Activated CD4-positive, alpha-beta T cell treated with anti-CD3 and anti-CD28 coated beads, Interleukin-2, amount 10 ng/mL, durations not matched to agents 7 days and 5 days (primary cell): Measurements from ENCODE around the gene TIMM8B. TPM values are rescaled to one million over a fixed set of nuclear protein-coding genes. Genes with fewer than 3 reads are reported as not detected.

Experiments used
- CTCF ChIA-PET: fragments of 350-600 bp; sonication (Branson Sonifier 250); formaldehyde crosslinking; loops from one replicate; lab custom pipeline; 2021; ENCODE audit warnings: antibody characterized with exemption; lab: Charles Lee
- POLR2A ChIA-PET: fragments of 350-600 bp; sonication (Branson Sonifier 250); formaldehyde crosslinking; loops from one replicate; lab custom pipeline; 2021; ENCODE audit warnings: antibody characterized with exemption; lab: Charles Lee
- DNase-seq: peaks from one replicate; pipeline ENCODE4 v3.0.0-alpha.2; 2020
- H3K27ac Mint-ChIP-seq: one replicate; pipeline ENCODE4 v1.8.0; 2021; ENCODE audit warnings: mild to moderate bottlenecking, moderate library complexity, mixed read lengths
- H3K27me3 Mint-ChIP-seq: one replicate; pipeline ENCODE4 v1.8.0; 2021; ENCODE audit warnings: mixed read lengths
- H3K36me3 Mint-ChIP-seq: one replicate; pipeline ENCODE4 v1.8.0; 2021; ENCODE audit warnings: low read depth, mixed read lengths
- H3K4me1 Mint-ChIP-seq: one replicate; pipeline ENCODE4 v1.8.0; 2021; ENCODE audit warnings: mixed read lengths
- H3K4me3 Mint-ChIP-seq: one replicate; pipeline ENCODE4 v1.8.0; 2021; ENCODE audit warnings: mild to moderate bottlenecking, moderate library complexity, mixed read lengths
- H3K9me3 Mint-ChIP-seq: one replicate; pipeline ENCODE4 v1.8.0; 2021; ENCODE audit warnings: mixed read lengths
- total RNA-seq, 2 experiments: library from RNA; stranded (reverse); gene quantifications; one replicate each; pipeline ENCODE4 v1.2.3, GENCODE V29; 2021

TIMM8B gene, protein sequence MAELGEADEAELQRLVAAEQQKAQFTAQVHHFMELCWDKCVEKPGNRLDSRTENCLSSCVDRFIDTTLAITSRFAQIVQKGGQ
- total RNA-seq: 10 to 100 TPM; 46.4 to 51.4 TPM

DNA sequence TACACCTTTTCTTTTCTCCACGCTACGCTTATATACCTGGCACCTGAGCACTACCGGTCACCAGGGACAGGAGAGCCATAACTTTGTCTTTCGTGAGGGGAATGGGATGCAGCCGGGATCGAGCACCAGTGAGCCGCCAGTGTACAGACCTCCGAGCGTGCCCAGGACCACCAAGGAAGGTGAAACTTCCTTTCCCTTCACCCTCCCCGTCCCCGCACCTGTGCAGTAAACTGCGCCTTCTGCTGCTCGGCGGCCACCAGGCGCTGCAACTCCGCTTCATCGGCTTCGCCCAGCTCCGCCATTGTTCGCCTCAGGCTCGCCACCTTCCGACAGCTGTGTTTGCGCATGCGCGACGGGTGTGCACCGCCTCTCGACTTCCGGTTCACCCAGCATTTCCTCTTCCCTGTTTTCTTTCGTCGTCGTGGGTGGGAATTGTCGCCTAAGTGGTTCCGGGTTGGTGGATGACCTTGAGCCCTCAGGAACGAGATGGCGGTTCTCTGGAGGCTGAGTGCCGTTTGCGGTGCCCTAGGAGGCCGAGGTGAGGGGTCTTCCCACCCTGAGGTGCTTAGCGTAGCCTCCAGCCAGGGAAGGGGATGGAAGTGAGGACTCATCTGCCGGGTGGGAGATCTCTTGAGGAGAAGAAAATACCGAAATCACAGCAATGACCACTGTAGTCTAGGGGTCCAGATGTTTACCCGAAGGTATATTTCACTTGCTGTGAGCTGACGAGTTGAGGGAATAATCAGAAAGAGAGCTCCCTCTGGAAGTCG is at the start of gene TIMM8B, which contains the start of gene SDHD:
Gene TIMM8B (minus strand): TSS at position 335 of the 770 bp plus-strand sequence. CDS start 33 bp downstream, at position 302.
Gene SDHD (plus strand): TSS at position 452 of the 770 bp plus-strand sequence. CDS start 35 bp downstream, at position 487.
- Mint-ChIP-seq H3K36me3 (peaks cover 75% of the 10 kb centered on the region), H3K27me3 (no peaks in the 10 kb centered on the region), H3K4me3 (peak within 1 kb of the TSS; percentile 97), H3K9me3 (no peaks in the 10 kb centered on the region), H3K4me1 (peaks cover 65% of the 10 kb centered on the region), H3K27ac (peak within 1 kb of the TSS; percentile 94)
- ChIA-PET CTCF (interaction anchor here (0.6 to 1.7 kb wide), 9 partner anchors 9 to 251 kb away, joined by 3 to 7 read pairs (median 4); no protein-coding TSS in a partner anchor), POLR2A (interaction anchor here (0.6 kb wide), 1 partner anchor 11 kb away, joined by 3 read pairs; no protein-coding TSS in a partner anchor)
- DNase-seq: peak; percentile 98

DNA sequence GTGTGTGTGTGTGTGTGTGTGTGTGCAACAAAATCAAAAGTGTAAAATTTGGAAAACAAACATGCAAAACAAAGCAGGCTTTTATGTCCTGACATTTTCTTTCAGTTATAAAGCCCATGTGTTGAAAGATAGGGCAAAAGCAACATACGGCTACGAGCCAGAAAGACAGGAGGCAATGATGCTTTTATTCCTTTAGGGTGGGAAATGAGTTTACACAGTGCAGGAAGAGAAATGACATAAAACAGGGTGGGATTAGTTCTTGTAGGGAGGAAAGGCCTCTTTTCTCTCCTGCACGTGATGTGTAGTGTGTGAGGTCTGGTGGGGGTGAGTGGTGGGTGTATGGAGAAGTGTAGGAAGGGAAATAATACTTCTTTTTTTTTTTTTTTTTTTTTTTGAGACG is 47.9 kb upstream of the TIMM8B start:
- peaks cover 10% of the 10 kb centered on the region for H3K4me1 Mint-ChIP-seq
- no peaks in the 10 kb centered on the region for H3K9me3 Mint-ChIP-seq
- H3K27me3 Mint-ChIP-seq: no peaks in the 10 kb centered on the region
- no peak overlapping the region for H3K27ac Mint-ChIP-seq
- DNase-seq: no peak
- CTCF ChIA-PET: interaction anchor here (0.7 to 0.9 kb wide), 2 partner anchors 52 to 181 kb away, joined by 3 read pairs; no protein-coding TSS in a partner anchor
- H3K4me3 Mint-ChIP-seq: no peak overlapping the region
- H3K36me3 Mint-ChIP-seq: no peaks in the 10 kb centered on the region
- POLR2A ChIA-PET: no interaction called here

DNA sequence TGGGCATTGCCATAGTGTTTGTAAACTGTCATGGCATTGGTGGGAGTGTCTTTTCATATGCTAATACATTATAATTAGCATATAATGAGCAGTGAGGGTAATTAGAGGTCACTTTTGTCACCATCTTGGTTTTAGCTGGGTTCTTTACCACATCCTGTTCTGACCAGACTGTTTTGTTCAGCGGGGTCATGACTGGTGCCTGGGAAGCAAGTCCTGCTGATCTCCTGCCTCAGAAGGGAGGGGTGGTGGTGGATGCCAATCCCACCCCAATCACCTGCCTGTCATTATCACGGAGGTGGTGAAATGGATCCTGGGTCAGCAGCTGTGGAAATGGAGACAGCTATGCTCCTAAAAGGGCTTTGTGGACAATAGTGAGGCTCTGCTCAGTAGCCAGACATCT is 46.2 kb upstream of the TIMM8B start:
- DNase-seq: no peak
- H3K27me3 Mint-ChIP-seq: no peaks in the 10 kb centered on the region
- ChIA-PET CTCF (no interaction called here), POLR2A (no interaction called here)
- H3K9me3 Mint-ChIP-seq: no peaks in the 10 kb centered on the region
- H3K4me3 Mint-ChIP-seq: no peak overlapping the region
- H3K27ac Mint-ChIP-seq: no peak overlapping the region
- H3K36me3 Mint-ChIP-seq: no peaks in the 10 kb centered on the region
- peaks cover 10% of the 10 kb centered on the region for H3K4me1 Mint-ChIP-seq

DNA sequence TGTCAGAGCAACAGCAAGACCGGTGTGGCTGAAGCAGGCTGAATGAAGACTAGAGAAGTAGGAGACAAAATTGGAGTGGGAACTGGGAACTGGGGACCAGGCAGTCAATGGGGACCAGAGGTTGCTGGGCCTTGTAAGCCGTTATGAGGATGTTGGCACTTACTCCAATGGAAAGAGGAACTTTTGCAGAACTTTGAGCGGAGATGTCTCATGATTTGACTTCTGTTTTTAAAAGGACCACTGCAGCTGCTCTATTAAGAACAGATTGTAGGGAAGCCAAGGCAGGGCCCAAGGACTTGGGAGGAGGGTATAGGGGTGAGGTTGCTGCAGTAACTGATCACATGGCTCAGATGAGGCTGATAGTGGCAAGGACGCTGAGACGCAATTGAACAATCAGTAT is 43.1 kb upstream of the TIMM8B start:
- CTCF ChIA-PET: interaction anchor here (0.9 kb wide), 1 partner anchor 16 kb away, joined by 3 read pairs; no protein-coding TSS in a partner anchor
- DNase-seq: no peak
- Mint-ChIP-seq H3K4me1 (peaks cover 10% of the 10 kb centered on the region), H3K36me3 (no peaks in the 10 kb centered on the region), H3K27ac (no peak overlapping the region), H3K4me3 (no peak overlapping the region), H3K27me3 (no peaks in the 10 kb centered on the region), H3K9me3 (no peaks in the 10 kb centered on the region)
- POLR2A ChIA-PET: no interaction called here

DNA sequence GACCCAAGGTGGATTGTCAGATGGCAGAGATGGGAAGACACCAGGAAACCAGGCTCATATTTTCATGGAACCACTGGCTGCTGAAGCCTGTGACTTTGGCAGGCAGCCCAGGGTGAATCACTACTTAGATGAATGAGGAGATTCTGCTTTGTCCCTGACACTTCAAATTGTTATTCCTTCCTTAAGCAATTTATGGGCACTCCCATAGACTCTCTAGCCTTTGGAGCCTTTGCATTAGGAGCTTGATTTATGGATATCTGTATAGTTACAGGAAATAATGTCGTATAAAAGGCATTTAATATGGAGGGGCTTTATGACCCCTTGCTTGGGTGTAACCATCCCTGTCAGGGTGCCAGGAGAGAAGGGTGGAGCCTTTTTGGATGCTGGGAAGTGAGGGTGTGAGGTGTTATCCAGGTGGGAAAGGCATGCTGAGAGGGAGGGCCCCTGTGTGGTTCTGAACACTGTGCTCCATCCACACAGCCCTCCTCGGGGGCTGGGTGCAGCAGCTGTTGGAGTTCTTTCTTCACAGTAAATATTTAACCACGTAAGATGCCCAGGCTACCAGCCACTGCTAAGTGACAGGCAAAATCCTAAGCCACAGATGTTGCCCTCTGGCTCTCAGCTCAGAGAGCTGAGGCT is 42.0 kb upstream of the TIMM8B start:
- H3K27ac Mint-ChIP-seq: no peak overlapping the region
- no peaks in the 10 kb centered on the region for H3K27me3 Mint-ChIP-seq
- H3K4me3 Mint-ChIP-seq: no peak overlapping the region
- H3K9me3 Mint-ChIP-seq: no peaks in the 10 kb centered on the region
- ChIA-PET POLR2A (no interaction called here), CTCF (no interaction called here)
- H3K4me1 Mint-ChIP-seq: peaks cover 10% of the 10 kb centered on the region
- H3K36me3 Mint-ChIP-seq: no peaks in the 10 kb centered on the region
- no peak for DNase-seq

DNA sequence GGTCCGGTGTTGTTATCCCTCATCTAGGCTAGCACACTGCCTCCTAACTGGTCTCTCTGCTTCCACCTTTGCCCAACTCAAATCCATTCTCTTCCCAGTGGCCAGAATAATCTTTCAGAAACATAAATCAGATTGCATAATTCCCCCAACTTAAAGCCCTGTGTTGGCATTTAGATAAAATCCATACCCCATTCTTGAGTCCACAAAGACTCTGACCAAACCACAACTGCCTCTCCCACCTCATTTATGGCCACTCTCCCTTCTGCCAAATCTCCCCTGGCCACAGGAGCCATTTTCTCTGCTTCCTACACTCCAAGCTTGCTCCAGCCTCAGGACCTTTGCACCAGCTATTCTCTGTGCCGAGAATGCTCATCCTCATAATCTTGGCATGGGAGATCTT is 40.5 kb upstream of the TIMM8B start:
- Mint-ChIP-seq H3K27me3 (no peaks in the 10 kb centered on the region), H3K36me3 (no peaks in the 10 kb centered on the region), H3K27ac (no peak overlapping the region), H3K4me3 (no peak overlapping the region), H3K4me1 (peaks cover 5% of the 10 kb centered on the region), H3K9me3 (no peaks in the 10 kb centered on the region)
- DNase-seq: no peak
- ChIA-PET CTCF (no interaction called here), POLR2A (no interaction called here)

DNA sequence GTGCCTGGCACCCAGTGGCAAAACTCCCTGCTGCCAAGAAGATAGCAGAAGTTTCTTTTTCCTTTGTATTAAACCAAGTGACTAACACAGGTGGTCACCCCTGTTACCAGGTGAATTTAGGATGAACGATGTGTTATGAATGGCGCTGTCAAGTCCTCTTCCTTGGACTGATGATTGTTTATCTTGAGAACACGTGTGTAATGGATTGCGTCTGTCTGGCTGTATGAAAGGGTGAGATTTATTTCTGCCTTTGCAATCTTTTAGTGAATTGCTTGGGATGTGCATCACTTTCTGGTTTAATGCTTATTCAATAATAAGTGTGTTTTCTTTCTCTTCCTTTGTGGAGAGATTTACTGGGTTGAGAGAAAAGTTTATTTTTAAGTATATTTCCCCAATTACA is 36.6 kb upstream of the TIMM8B start:
- no peak overlapping the region for H3K27ac Mint-ChIP-seq
- DNase-seq: no peak
- no peaks in the 10 kb centered on the region for H3K36me3 Mint-ChIP-seq
- peaks cover 9% of the 10 kb centered on the region for H3K4me1 Mint-ChIP-seq
- no peaks in the 10 kb centered on the region for H3K27me3 Mint-ChIP-seq
- no peak overlapping the region for H3K4me3 Mint-ChIP-seq
- no peaks in the 10 kb centered on the region for H3K9me3 Mint-ChIP-seq
- ChIA-PET CTCF (interaction anchor here (2.1 kb wide), 1 partner anchor 10 kb away, joined by 6 read pairs; no protein-coding TSS in a partner anchor), POLR2A (no interaction called here)

DNA sequence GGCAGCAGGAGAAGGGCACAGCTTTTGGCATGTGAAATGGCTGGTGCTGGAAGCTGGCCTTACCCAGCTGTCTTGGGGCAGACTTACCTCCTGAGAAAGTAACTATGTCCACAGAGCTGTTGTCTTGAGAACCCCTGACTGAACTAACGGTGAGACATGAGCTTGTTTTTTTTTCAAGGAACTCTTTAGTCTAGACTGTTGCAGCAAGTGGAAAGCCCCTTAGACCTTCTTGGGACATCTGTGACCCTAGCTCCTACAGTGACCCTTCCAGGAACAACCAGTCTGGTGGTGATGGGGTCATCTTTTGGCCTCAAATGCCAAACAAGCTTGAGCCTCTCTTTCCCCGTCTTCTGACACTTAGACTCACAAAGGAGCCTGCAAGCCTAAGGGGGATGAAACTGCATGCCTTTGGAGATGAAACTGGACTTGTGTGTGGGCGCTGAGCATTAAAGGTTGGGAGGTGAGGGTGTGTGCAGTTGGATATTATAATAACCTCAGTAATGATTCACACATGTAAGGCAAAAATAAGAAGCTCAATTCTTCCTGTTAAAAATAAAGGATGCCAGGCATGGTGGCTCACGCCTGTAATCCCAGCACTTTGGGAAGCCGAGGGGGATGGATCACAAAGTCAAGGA is 35.5 kb upstream of the TIMM8B start:
- POLR2A ChIA-PET: no interaction called here
- Mint-ChIP-seq H3K4me1 (peaks cover 9% of the 10 kb centered on the region), H3K9me3 (no peaks in the 10 kb centered on the region), H3K36me3 (no peaks in the 10 kb centered on the region), H3K4me3 (no peak overlapping the region), H3K27me3 (no peaks in the 10 kb centered on the region), H3K27ac (no peak overlapping the region)
- CTCF ChIA-PET: interaction anchor here (1.0 to 2.1 kb wide), 3 partner anchors 8 to 25 kb away, joined by 3 to 6 read pairs (median 4); no protein-coding TSS in a partner anchor
- no peak for DNase-seq

DNA sequence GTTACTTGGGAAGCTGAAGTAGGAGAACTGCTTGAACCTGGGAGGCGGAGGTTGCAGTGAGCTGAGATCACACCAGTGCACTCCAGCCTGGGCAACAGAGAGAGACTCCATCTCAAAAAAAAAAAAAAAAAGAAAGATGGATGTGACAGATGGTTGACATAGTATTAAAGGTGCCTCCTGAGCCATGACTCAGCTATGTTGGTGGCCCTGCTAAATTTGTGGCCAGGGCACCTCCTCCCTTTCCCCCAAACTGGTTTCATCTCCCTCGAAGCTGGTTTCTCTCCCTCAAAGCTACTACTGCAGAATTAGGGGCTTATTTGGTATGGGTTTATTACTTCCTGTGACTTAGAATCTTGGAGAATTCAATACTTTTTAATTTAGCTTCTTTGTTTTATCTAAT is 31.6 kb upstream of the TIMM8B start:
- CTCF ChIA-PET: interaction anchor here (0.6 kb wide), 2 partner anchors 26 to 58 kb away, joined by 3 to 6 read pairs; no protein-coding TSS in a partner anchor
- no peaks in the 10 kb centered on the region for H3K36me3 Mint-ChIP-seq
- H3K27me3 Mint-ChIP-seq: no peaks in the 10 kb centered on the region
- POLR2A ChIA-PET: no interaction called here
- H3K27ac Mint-ChIP-seq: no peak overlapping the region
- H3K4me3 Mint-ChIP-seq: no peak overlapping the region
- H3K9me3 Mint-ChIP-seq: no peaks in the 10 kb centered on the region
- H3K4me1 Mint-ChIP-seq: peaks cover 26% of the 10 kb centered on the region
- no peak for DNase-seq

DNA sequence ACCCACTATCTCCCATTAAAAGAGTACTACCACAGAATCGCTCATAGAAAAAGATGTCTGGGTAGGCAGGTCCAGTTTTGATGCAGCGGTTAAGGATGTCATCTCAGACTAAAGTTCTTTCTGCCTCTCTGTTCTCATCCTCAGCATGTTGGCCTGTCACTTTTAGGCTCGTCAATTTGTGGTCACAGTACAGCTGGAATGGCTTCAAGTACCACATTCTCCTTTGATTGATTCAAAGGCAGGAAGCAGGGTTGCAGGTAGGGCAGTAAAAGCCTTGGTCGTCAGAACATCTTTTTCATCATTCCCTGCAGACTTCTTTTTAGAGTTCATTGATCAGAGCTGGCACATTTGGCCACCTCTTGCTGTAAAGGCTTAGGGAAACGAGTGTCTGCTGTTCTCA is 28.8 kb upstream of the TIMM8B start:
- no peaks in the 10 kb centered on the region for H3K36me3 Mint-ChIP-seq
- ChIA-PET CTCF (interaction anchor here (0.6 to 0.7 kb wide), 2 partner anchors 165 to 1686 kb away, joined by 3 read pairs; partner anchors contain the start of gene FDX1), POLR2A (no interaction called here)
- no peaks in the 10 kb centered on the region for H3K27me3 Mint-ChIP-seq
- no peak for DNase-seq
- H3K4me3 Mint-ChIP-seq: no peak overlapping the region
- no peak overlapping the region for H3K27ac Mint-ChIP-seq
- peaks cover 24% of the 10 kb centered on the region for H3K4me1 Mint-ChIP-seq
- no peaks in the 10 kb centered on the region for H3K9me3 Mint-ChIP-seq

DNA sequence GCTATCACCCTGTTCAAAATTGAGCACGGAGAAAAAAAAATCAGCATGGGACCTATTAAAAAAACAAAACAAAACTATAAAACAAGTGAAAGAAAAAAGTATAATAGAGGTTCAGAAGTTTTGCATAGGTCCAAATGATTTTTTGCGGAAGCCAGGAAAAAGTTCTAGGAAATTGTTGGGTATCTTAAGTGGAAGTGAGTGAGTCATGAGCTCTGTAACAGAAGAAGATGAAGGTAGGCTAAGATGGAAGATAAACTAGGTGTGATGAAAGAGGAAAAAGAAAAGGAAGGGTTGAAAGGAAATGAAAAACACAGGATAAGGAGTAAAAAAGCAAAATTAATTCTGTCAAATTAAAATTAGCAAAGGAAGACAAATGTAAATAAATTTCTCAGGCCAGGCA is 27.9 kb upstream of the TIMM8B start:
- Mint-ChIP-seq H3K4me1 (peaks cover 21% of the 10 kb centered on the region), H3K27me3 (no peaks in the 10 kb centered on the region), H3K36me3 (no peaks in the 10 kb centered on the region), H3K27ac (no peak overlapping the region), H3K4me3 (no peak overlapping the region), H3K9me3 (no peaks in the 10 kb centered on the region)
- ChIA-PET POLR2A (no interaction called here), CTCF (interaction anchor here (0.9 to 1.2 kb wide), 4 partner anchors 8 to 161 kb away, joined by 3 to 4 read pairs (median 4); no protein-coding TSS in a partner anchor)
- DNase-seq: no peak
